Spleen (tissue), 11 donors: ENCODE measurements around the gene SERPING1. TPM values are rescaled to one million over a fixed set of nuclear protein-coding genes. Genes with fewer than 3 reads are reported as not detected.

Source experiments
- DNase-seq: peaks from one replicate; pipeline ENCODE4 v3.0.0-alpha.2; 2020
- H3K27ac ChIP-seq, 8 donors: fragments of 200-600 bp; sonication (generic) in 7 of 8; 1 replicate in 4 of 8; 2 replicates in 4 of 8; pipeline versions ENCODE4 v1.5.0 to v1.8.0; 2016 to 2021; ENCODE audit warnings: inconsistent platforms in 4 of 8, mild to moderate bottlenecking in 4 of 8, moderate library complexity in 1 of 8
- H3K27me3 ChIP-seq, 7 donors: fragments of 200-600 bp; sonication (generic) in 6 of 7; replicated peaks in 1 of 7; 1 replicate in 4 of 7; 2 replicates in 3 of 7; pipeline versions ENCODE4 v1.5.0 to v1.8.0; 2016 to 2021; ENCODE audit warnings: inconsistent platforms in 3 of 7, mild to moderate bottlenecking in 1 of 7
- H3K36me3 ChIP-seq, 6 donors: fragments of 200-600 bp; sonication (generic) in 5 of 6; 1 replicate in 4 of 6; 2 replicates in 2 of 6; pipeline versions ENCODE4 v1.5.0 to v1.8.0; 2016 to 2021; ENCODE audit warnings: inconsistent platforms in 2 of 6
- H3K4me1 ChIP-seq, 6 donors: fragments of 200-600 bp; sonication (generic) in 5 of 6; 1 replicate in 3 of 6; 2 replicates in 3 of 6; pipeline versions ENCODE4 v1.5.0 to v1.8.0; 2016 to 2021; ENCODE audit warnings: inconsistent platforms in 3 of 6
- H3K4me3 ChIP-seq, 8 donors: fragments of 200-600 bp; sonication (generic) in 7 of 8; 1 replicate in 4 of 8; 2 replicates in 4 of 8; pipeline versions ENCODE4 v1.5.0 to v1.8.0; 2016 to 2021; ENCODE audit warnings: inconsistent platforms in 4 of 8, mild to moderate bottlenecking in 4 of 8, moderate library complexity in 2 of 8
- H3K9me3 ChIP-seq, 8 donors: fragments of 200-600 bp; sonication (generic) in 7 of 8; 1 replicate in 4 of 8; 2 replicates in 4 of 8; pipeline versions ENCODE4 v1.5.0 to v1.8.0; 2016 to 2021; ENCODE audit warnings: inconsistent platforms in 4 of 8
- POLR2A ChIP-seq, 3 donors: fragments of 450-650 bp; IDR thresholded peaks; one replicate each; pipeline ENCODE4 v1.5.1; 2017; ENCODE audit warnings: antibody characterized with exemption in 3 of 3, mild to moderate bottlenecking in 1 of 3
- POLR2AphosphoS5 ChIP-seq, 3 donors: sonication (generic); formaldehyde crosslinking; IDR thresholded peaks; one replicate each; pipeline ENCODE4 v1.5.1; 2017; ENCODE audit warnings: antibody characterized with exemption in 3 of 3
- WGBS, 5 donors: extraction: QIAGEN DNeasy Blood & Tissue Kit in 3 of 5; methylation state at CpG; one replicate each; pipeline versions ENCODE4 v1.1.5 to v1.1.7; 2013 to 2018; 5-methylcytosine and 5-hydroxymethylcytosine counted together
- intact Hi-C: fragments of 100-400 bp; cut with DNase I; formaldehyde crosslinking; loops from one replicate; pipeline ENCODE4 v1.15.0; 2023; ENCODE audit warnings: low total_unique reads
- polyA plus RNA-seq, 3 donors: library from polyadenylated mRNA; stranded (reverse); fragments of 200-250 nt; gene quantifications; one replicate each; pipeline ENCODE4 v1.2.1, GENCODE V29; 2013
- total RNA-seq, 7 donors: library from RNA; depleted of rRNA in 3 of 7; stranded (reverse); fragments of >200 nt in 3 of 7; fragmentation: NEBNext Ultra II Directional in 4 of 7; extraction: Animal tissue kit (Norgen Biotek cat#: 25700) in 4 of 7; gene quantifications; one replicate each; pipeline versions ENCODE4 v1.1.0 to v1.2.1, GENCODE V29; 2016 to 2021
- TF ChIP-seq, protein P1 (sequence below), 11 experiments: fragments of 200-600 bp in 7 of 11; fragments of 450-650 bp in 4 of 11; sonication (generic) in 4 of 11; IDR thresholded peaks in 8 of 11; conservative IDR thresholded peaks in 3 of 11; 1 replicate in 7 of 11; 2 replicates in 4 of 11; pipeline versions ENCODE4 v1.4.0 to v1.8.0; 2016 to 2021; ENCODE audit warnings: antibody characterized with exemption in 11 of 11, inconsistent platforms in 4 of 11, mild to moderate bottlenecking in 1 of 11
- donor health status: healthy with polysubstance abuse.
- donor health status: DM: no; HTN: no; CAD: no; lungs with moderate emphysema.
- donor health status: DM: no; HTN: no; CAD: no.
- donor health status: Bipolar disorder and iron deficiency.
- donor health status: healthy.
- donor health status: DM: no; HTN: no; CAD: no.
- donor health status: DM: yes; HTN: yes; CAD: no.

The SERPING1 gene
- total and polyA plus RNA-seq, 10 donors: 104 to 364 (median 228) TPM

DNA sequence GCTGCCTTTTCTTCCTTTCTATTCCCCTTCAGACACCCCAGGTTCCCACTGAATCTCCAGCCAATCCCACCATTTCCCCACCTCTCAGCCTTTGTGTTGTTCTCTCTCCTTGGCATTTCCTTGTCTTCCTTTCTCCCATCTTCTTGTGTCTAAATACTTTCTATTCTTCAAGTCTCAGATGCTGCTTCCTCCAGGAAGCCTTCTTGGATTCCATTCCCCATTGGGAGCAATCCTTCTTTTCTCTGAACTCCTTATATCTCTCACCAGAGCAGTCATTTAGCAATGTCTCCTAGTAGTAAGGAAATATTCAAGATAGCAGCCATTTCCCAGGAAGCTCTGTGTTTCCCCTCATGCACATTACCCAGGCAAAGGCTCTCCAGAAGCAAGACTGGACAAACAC, 36.8 kb downstream of the SERPING1 start:
- Histone ChIP-seq H3K27me3 (peaks cover 0 to 77% (median 20%) of the 10 kb centered on the region in 7 donors), H3K4me3 (no peak overlapping the region), H3K9me3 (no peaks in the 10 kb centered on the region), H3K36me3 (no peaks in the 10 kb centered on the region), H3K27ac (no peak overlapping the region), H3K4me1 (peaks cover 6 to 22% (median 20%) of the 10 kb centered on the region in 6 donors)
- intact Hi-C loops: no loop called here
- TF ChIP-seq, protein P1, sequence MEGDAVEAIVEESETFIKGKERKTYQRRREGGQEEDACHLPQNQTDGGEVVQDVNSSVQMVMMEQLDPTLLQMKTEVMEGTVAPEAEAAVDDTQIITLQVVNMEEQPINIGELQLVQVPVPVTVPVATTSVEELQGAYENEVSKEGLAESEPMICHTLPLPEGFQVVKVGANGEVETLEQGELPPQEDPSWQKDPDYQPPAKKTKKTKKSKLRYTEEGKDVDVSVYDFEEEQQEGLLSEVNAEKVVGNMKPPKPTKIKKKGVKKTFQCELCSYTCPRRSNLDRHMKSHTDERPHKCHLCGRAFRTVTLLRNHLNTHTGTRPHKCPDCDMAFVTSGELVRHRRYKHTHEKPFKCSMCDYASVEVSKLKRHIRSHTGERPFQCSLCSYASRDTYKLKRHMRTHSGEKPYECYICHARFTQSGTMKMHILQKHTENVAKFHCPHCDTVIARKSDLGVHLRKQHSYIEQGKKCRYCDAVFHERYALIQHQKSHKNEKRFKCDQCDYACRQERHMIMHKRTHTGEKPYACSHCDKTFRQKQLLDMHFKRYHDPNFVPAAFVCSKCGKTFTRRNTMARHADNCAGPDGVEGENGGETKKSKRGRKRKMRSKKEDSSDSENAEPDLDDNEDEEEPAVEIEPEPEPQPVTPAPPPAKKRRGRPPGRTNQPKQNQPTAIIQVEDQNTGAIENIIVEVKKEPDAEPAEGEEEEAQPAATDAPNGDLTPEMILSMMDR (IDR thresholded peaks at IDR 0.05 in 8 of 11, conservative IDR thresholded peaks at IDR 0.05 in 3 of 11): no peak
- DNase-seq: no peak

DNA sequence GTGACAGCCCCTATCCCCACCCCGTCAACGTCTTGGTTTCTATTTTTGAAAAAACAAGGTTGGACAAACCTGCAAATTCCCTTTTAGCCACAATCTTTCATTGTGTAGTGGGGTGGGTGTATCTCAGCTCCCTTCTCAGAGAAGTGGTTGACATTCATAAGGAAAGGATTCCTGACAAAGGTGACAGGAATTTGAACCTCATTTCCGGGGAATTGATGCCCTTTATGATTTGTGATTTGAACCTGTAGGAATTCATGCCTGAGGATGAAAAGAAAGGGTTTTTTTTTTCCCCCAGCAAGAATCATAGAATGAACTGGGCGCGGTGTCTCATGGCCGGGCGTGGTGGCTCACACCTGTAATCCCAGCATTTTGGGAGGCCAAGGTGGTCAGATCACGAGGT, 37.8 kb downstream of the SERPING1 start:
- no peaks in the 10 kb centered on the region for H3K9me3 ChIP-seq
- intact Hi-C loops: no loop called here
- 87 to 92% (median 89%) methylated on average over 8 of the region's 8 CpGs for WGBS, 5 donors
- no peak overlapping the region for H3K27ac ChIP-seq
- TF ChIP-seq, protein P1 (IDR thresholded peaks at IDR 0.05 in 8 of 11, conservative IDR thresholded peaks at IDR 0.05 in 3 of 11): no peak
- no peak for DNase-seq
- H3K4me3 ChIP-seq: no peak overlapping the region
- H3K27me3 ChIP-seq: peaks cover 0 to 85% (median 20%) of the 10 kb centered on the region in 7 donors
- no peaks in the 10 kb centered on the region for H3K36me3 ChIP-seq
- peaks cover 6 to 31% (median 27%) of the 10 kb centered on the region in 6 donors for H3K4me1 ChIP-seq

DNA sequence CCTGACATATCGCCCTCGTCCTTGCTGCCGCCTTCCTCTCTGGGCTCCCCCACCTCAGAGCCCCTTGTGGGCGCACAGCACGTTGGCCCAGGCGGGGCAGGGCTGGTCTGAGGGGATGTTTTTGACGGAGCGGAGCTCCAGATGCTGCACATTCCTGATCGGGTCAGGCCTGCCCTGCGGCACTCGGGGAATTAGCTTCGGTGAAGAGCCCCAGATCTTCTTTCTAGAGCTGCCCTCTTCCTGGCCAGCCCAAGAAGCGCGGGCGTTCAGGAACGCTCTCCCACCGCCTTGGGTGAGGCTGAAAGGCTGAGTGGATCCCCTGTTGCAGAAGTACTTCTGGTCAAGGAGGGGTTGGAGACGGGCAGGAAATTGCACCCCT, 40.1 kb downstream of the SERPING1 start:
- Histone ChIP-seq H3K36me3 (no peaks in the 10 kb centered on the region), H3K27ac (peak overlapping the region in 5 of 8 donors; percentile 78 to 86 (median 80)), H3K9me3 (no peaks in the 10 kb centered on the region), H3K4me1 (peaks cover 6 to 47% (median 31%) of the 10 kb centered on the region in 6 donors), H3K27me3 (peaks cover 0 to 71% (median 20%) of the 10 kb centered on the region in 7 donors), H3K4me3 (peak overlapping the region; percentile 39 to 73 (median 54))
- 23 to 33% (median 25%) methylated on average over 15 to 18 of the region's 18 CpGs for WGBS, 5 donors
- DNase-seq: no peak
- intact Hi-C loops: no loop called here
- no peak for TF ChIP-seq POLR2AphosphoS5 (IDR thresholded peaks at IDR 0.05)
- TF ChIP-seq POLR2A (IDR thresholded peaks at IDR 0.05): no peak
- TF ChIP-seq, protein P1 (IDR thresholded peaks at IDR 0.05 in 8 of 11, conservative IDR thresholded peaks at IDR 0.05 in 3 of 11): no peak

DNA sequence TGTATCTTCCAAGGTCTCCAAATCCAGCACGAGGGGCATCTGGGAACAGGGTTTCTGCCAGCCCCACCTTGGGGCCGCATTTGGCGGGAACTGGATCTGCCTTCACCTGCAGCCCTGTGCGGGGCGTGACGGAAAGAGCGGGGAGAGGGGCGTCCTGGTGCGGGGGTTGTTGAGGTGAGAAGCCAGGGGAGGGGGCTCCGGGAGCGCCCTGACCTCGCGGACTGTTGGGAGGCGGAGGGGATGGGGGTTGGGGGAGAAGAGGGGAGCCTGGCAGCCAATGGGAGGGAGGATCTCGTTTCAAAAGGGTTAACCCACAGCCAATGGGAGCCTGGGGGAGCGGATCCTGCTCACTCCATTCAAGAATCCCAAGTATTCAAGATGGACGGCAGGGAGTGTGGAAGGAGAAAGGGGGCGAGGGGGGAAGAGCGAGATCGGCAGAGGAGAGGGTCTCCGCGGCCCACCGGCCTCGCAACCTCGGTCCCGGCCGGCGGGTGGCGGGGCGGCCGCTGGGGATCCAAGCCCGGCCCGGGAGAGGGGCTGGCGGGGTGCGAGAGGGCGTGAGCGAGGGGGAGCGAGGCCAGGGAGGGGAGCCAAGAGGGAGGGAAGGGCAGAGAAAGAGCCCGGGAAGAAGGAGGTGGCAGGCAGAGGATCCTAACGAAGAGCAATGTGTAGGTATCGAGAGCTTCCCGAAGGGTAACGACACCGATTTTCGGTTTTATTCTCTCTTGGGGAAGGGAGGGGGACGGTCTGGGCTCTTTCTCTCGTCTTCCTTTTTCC, 40.7 kb downstream of the SERPING1 start:
- Histone ChIP-seq H3K4me3 (peak overlapping the region; percentile 39 to 73 (median 54)), H3K27me3 (peaks cover 0 to 65% (median 20%) of the 10 kb centered on the region in 7 donors), H3K36me3 (no peaks in the 10 kb centered on the region), H3K9me3 (no peaks in the 10 kb centered on the region), H3K27ac (peak overlapping the region; percentile 3 to 86 (median 79)), H3K4me1 (peaks cover 6 to 47% (median 31%) of the 10 kb centered on the region in 6 donors)
- TF ChIP-seq, protein P1 (IDR thresholded peaks at IDR 0.05 in 8 of 11, conservative IDR thresholded peaks at IDR 0.05 in 3 of 11): no peak
- peak; percentile 16 to 69 (median 49) for TF ChIP-seq POLR2AphosphoS5 (IDR thresholded peaks at IDR 0.05)
- TF ChIP-seq POLR2A (IDR thresholded peaks at IDR 0.05): no peak
- intact Hi-C loops: no loop called here
- 1 to 5% (median 2%) methylated on average over 47 of the region's 47 CpGs for WGBS, 5 donors
- DNase-seq: no peak
